GM06990 (cell line): ENCODE results near the gene MSMP.
A peak's percentile ranks its signal among the peaks of the same experiment; 100 is the strongest.

Experiments
- DNase-seq: peaks from one replicate; pipeline ENCODE4 v3.0.0-alpha.2; 2011; ENCODE audit not compliant: insufficient read length; ENCODE audit errors: extremely low read depth
- H3K27me3 ChIP-seq: replicated peaks from 2 replicates; pipeline ENCODE4 v1.6.0; 2011; ENCODE audit warnings: low read length; ENCODE audit not compliant: control insufficient read depth, insufficient read depth
- H3K36me3 ChIP-seq: 2 replicates; pipeline ENCODE4 v1.5.1; 2011; ENCODE audit warnings: low read length; ENCODE audit not compliant: control insufficient read depth, insufficient read depth
- H3K4me3 ChIP-seq: replicated peaks from 2 replicates; pipeline ENCODE4 v1.5.1; 2011; ENCODE audit warnings: low read depth, mild to moderate bottlenecking, control low read depth, low read length
- CTCF ChIP-seq: IDR thresholded peaks from 2 replicates; pipeline ENCODE4 v1.5.1; 2011; ENCODE audit warnings: low read length, control low read depth, mild to moderate bottlenecking, inconsistent platforms; ENCODE audit not compliant: insufficient read depth, poor library complexity, severe bottlenecking

MSMP gene

GRCh38 chr9:35738924-35739323 is 15.2 kb downstream of the MSMP start:
- DNase-seq, result no peak
- Histone ChIP-seq H3K4me3 (no peak overlapping the region), H3K36me3 (peaks cover 42% of the 10 kb centered on the region), H3K27me3 (no peaks in the 10 kb centered on the region)
- TF ChIP-seq CTCF, result no peak

GRCh38 chr9:35738186-35738585 is 15.9 kb downstream of the MSMP start:
- Histone ChIP-seq H3K36me3 (peaks cover 39% of the 10 kb centered on the region), H3K4me3 (no peak overlapping the region), H3K27me3 (no peaks in the 10 kb centered on the region)
- no peak for TF ChIP-seq CTCF
- DNase-seq, result no peak

- no peaks in the 10 kb centered on the region for H3K27me3 ChIP-seq
- DNase-seq, result no peak
- TF ChIP-seq CTCF, result no peak
- peaks cover 39% of the 10 kb centered on the region for H3K36me3 ChIP-seq
- H3K4me3 ChIP-seq, result no peak overlapping the region
Measured at GRCh38 chr9:35737143-35737542, 16.9 kb downstream of the MSMP start.

GRCh38 chr9:35736201-35736633 is 17.9 kb downstream of the MSMP start:
- peak; percentile 50 for DNase-seq
- peak; percentile 96 for TF ChIP-seq CTCF
- peaks cover 35% of the 10 kb centered on the region for H3K36me3 ChIP-seq
- no peaks in the 10 kb centered on the region for H3K27me3 ChIP-seq
- H3K4me3 ChIP-seq, result no peak overlapping the region

GRCh38 chr9:35734096-35734495 is 20.0 kb downstream of the MSMP start:
- Histone ChIP-seq H3K4me3 (no peak overlapping the region), H3K27me3 (no peaks in the 10 kb centered on the region), H3K36me3 (peaks cover 19% of the 10 kb centered on the region)
- no peak for TF ChIP-seq CTCF
- DNase-seq, result no peak

GRCh38 chr9:35732800-35733541 is 21.1 kb downstream of the MSMP start:
- no peak for DNase-seq
- TF ChIP-seq CTCF, result peak; percentile 15
- H3K27me3 ChIP-seq, result no peaks in the 10 kb centered on the region
- H3K4me3 ChIP-seq, result peak overlapping the region; percentile 92
- H3K36me3 ChIP-seq, result peaks cover 15% of the 10 kb centered on the region
